CD4-positive, alpha-beta T cell treated with Interleukin-21 for 1 hour (primary cell): Measurements from ENCODE around the gene SCAF8.
A peak's percentile ranks its signal among the peaks of the same experiment; 100 is the strongest.
"Not testable (repeated sequence)": the region's sequence is repeated elsewhere in the genome, so short reads cannot be mapped to it uniquely, and the experiment has no call there.

Source experiments
- DNase-seq: peaks from one replicate; pipeline ENCODE4 v3.0.0-alpha.2; 2020

The SCAF8 gene

GRCh38 chr6:154783229-154783628 lies 50.0 kb downstream of the SCAF8 start:
- no peak for DNase-seq

GRCh38 chr6:154785075-154785474 lies 51.9 kb downstream of the SCAF8 start:
- DNase-seq = no peak

DNA sequence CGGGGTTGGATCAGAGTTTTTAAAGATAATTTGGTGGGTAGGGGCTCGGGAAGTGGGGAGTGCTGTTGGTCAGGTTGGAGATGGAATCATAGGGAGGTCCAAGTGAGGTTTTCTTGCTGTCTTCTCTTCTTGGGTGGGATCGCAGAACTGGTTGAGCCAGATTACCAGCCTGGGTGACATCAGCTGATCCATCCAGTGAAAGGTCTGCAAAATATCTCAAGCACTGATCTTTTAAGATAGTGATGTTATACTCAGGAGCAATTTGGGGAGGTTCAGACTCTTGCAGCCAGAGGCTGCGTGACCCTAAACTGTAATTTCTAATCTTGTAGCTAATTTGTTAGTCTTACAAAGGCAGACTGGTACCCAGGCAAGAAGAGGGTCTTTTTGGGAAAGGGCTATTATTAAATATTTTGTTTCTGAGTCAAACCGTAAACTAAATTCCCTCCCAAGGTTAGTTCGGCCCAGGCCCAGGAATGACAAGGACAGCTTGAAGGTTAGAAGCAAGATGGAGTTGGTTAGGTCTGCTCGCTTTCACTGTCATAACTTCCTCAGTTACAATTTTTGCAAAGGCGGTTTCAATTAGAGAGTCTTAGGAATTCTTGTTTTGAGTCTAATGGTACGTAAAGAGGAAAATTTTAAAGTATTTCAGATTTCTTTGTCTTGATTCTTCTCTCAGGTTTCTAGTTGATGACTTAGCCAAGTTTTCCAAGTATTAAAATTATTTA lies 53.1 kb downstream of the SCAF8 start:
- DNase-seq = no peak

DNA sequence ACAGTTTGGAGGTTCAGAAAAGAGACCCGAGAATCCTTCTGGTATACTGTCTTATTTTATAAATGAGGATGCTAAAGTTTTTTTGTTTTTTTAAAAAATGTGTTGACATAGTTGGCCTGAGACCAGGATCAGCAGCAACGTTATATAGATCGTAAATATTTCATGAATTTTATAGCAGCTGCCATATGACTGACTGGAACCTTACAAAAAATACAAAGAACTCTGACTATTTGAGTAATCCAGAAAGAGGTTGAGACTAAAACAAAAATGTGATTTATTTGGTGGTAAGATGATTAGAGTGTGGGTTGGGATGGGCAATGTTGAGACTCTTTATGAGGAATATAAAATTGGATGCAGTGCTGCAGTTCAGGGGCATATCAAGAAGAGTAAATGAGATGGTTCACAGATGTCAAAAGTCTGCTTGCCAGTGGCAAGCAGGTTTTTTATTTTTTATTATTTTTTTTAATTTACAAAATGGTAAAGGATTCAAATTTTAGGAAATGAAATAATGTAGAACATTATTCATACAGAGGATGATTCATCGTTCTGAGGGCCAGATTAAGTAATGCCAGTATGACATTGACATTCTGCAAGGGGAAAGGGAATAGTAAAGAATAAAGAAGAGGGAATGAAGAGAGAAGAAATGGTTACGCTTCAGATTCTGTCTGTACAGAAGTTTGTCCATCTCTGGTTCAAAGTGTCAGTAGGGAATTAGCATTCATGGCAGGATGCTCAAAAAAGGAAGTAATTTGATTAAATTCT lies 58.5 kb downstream of the SCAF8 start:
- DNase-seq = no peak

GRCh38 chr6:154792325-154792724 lies 59.1 kb downstream of the SCAF8 start:
- no peak for DNase-seq

- DNase-seq = no peak
Measured at GRCh38 chr6:154792761-154793160, 59.5 kb downstream of the SCAF8 start.

- no peak for DNase-seq
Measured at GRCh38 chr6:154796484-154796883, 63.3 kb downstream of the SCAF8 start.

DNA sequence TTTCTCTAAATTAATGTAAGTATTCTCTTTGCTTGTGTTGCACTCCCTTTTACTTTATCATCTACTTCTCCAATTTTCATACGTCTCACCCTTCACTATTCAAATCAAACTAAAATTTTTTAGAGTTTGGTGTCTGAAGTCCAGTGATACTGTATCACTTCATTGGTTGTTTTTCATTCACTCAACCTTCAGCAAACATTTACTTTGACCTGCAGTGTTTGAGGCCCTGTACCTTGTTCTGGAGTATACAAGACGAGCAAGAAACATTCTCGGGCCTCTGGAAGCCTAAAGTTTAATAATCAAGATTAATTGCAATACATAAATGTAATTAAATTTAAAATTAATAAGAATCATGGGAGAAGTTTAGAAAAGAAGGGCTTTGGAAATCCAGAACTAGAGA lies 64.6 kb downstream of the SCAF8 start:
- no peak for DNase-seq

GRCh38 chr6:154800338-154800737 lies 67.1 kb downstream of the SCAF8 start:
- DNase-seq = peak; percentile 4

- peak; percentile 50 for DNase-seq
Measured at GRCh38 chr6:154805288-154805911, 72.2 kb downstream of the SCAF8 start.

GRCh38 chr6:154806804-154807203 lies 73.6 kb downstream of the SCAF8 start:
- no peak for DNase-seq

GRCh38 chr6:154811663-154812062 lies 78.4 kb downstream of the SCAF8 start:
- DNase-seq = not testable (repeated sequence)

DNA sequence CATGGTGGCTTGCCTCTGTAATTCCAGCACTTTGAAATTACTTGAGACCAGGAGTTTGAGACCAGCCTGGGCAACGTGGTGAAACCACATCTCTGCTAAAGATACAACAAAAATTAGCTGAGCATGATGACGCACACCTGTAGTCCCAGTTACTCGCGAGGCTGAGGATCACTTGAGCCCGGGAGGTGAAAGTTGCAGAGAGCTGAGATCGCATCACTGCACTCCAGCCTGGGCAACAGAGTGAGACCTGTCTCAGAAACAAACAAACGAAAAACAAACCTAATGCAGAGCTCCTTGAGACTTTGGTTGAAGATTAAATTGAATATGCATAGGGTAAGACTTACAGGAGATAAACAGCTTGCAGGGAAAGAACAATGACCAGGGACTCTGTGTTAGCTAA lies 80.8 kb downstream of the SCAF8 start:
- no peak for DNase-seq

DNA sequence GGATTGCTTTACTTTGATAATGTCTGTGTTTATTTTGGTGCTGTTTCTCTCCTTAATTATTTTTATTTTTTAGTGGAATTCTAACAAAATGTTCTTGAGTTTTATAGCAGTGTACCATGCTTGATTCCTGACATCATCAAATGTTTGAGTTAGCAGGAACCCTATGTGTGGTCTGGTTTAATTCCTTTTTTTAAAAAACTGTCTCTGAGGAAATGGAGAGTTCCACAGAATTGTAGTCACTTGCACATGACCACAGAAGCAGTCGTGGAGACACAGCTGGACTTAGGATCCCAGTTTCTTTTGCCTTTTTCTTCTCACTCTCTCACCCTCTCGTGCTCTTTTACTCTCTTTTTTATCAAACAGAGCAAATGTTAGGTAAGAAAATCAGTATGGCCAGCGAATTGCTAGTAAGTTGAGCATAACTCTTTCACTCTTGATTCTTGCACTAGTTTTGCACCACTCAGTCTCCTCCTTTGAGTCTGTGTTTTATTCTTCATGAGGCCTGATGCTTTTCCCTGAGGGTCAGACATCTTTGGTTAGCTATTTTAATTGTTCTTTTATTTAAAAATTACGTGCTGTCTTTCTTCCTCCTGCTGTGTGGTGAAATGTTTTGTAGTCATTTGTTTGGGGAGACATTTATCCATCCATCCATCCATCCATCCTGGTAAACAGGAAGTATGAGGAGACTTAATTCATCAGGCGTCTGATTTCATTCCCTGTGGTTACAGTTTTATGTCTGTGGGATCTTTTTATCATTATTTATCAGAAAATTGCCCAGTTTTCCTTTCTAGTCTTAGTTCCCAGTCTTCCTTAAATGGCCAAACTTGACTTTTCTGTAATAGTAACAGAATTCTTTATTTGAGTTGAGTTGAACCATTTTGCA lies 83.0 kb downstream of the SCAF8 start:
- DNase-seq = no peak

- DNase-seq = no peak
Measured at GRCh38 chr6:154821099-154821498, 87.9 kb downstream of the SCAF8 start.

DNA sequence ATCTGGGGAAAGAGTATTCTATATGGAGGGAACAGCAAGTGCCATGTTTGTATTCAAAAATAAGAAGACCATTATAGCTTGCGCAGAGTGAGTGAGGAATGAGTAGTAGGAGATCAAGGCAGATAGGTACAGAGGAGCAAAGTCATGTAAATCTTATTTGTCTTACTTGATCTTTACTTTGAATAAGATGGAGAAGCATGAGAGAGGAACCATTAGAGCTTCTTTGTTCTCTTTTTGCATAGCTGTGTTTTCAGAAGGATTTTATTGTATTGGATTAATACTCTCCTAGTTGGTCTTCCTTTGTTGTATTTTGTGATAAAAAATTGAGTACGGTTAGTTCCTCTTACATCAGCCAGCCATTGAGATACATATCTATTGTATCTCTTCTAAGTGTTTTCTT lies 88.4 kb downstream of the SCAF8 start:
- no peak for DNase-seq

DNA sequence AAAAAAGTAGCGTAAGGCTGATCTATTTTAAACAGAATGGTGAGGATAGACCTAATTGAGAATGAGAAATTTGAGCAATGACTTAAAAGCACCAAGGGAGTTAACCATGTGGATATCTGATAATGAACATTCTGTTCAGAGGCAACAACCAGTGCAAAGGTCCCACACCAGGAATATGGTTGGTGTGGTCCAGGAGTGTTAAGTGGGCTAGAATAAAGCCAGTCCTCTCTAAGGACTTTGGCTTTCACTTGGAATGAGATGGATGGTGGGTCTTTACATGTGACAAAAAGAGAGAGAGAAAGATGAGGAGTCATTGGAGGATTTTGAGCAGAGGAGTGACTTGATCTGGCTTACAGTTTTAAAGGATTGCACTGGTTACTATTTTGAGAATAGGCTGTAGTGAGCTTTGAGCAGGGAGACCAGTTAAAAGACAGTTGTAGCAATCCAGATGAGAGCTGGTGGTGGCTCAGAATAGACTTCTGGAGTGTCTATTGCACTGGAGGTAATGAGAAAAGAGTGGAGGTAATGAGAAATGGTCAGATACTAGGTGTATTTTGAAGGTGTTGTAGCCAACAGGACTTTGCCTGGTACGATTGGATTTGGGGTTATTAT lies 89.8 kb downstream of the SCAF8 start:
- no peak for DNase-seq

DNA sequence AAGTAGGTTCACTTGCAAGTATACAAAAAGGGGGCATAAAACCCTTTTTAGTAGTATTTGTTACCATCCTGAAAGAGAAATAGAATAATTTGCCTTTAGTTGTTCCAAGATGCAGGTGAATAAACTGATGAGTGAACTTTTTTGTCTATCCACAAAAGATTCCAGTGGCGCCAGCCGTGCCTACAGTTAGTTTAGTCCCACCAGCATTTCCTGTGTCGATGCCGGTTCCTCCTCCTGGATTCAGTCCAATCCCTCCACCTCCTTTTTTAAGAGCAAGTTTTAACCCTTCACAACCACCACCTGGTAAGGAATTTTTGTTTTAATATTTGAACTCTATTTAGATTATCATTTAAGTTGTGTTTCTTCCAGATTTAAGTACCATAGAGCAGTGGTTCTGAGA lies 90.9 kb downstream of the SCAF8 start:
- no peak for DNase-seq

GRCh38 chr6:154829970-154830369 lies 96.8 kb downstream of the SCAF8 start:
- DNase-seq = no peak

DNA sequence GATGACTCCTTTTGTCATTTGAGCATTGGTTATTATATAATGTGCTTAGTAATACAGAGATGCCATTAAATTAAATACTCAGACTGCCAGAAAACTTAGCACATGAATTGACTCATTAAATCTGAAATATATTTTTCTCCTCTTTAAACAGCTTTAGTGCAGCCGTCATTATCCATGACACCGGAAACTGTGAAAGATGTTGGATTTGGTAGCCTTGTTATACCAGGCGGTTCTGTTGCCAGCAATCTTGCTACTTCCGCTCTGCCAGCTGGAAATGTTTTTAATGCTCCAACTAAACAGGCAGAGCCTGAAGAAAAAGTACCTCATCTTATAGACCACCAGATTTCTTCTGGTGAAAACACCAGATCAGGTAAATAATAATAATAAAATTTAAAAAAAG lies 97.6 kb downstream of the SCAF8 start:
- no peak for DNase-seq

GRCh38 chr6:154835307-154835706 lies 102.1 kb downstream of the SCAF8 start:
- no peak for DNase-seq

- DNase-seq = no peak
Measured at GRCh38 chr6:154839546-154839945, 106.3 kb downstream of the SCAF8 start.

- DNase-seq = no peak
Measured at GRCh38 chr6:154840363-154840762, 107.1 kb downstream of the SCAF8 start.
